Stomach (tissue), 4 donors: Measurements from ENCODE around the gene VAV3.

Experiments
- CTCF ChIP-seq, 7 experiments: fragments of 450-650 bp in 4 of 7; fragments of 200-600 bp in 3 of 7; sonication (generic) in 3 of 7; IDR thresholded peaks; one replicate each; pipeline ENCODE4 v1.5.1; 2016 to 2019; ENCODE audit warnings: antibody characterized with exemption in 7 of 7, control low read depth in 2 of 7, mild to moderate bottlenecking in 1 of 7
- POLR2A ChIP-seq, 4 donors: fragments of 450-650 bp; IDR thresholded peaks; one replicate each; pipeline ENCODE4 v1.6.1; 2016; ENCODE audit warnings: antibody characterized with exemption in 4 of 4, control low read depth in 2 of 4, mild to moderate bottlenecking in 1 of 4, moderate library complexity in 1 of 4

- TF ChIP-seq CTCF (IDR thresholded peaks at IDR 0.05) (no peak), POLR2A (IDR thresholded peaks at IDR 0.05) (no peak)
Measured at GRCh38 chr1:107949467-107950253, 15.3 kb downstream of the VAV3 start.
